ENCODE measurements around the gene PTEN. TPM values are rescaled to one million over a fixed set of nuclear protein-coding genes. Genes with fewer than 3 reads are reported as not detected.

The PTEN gene
- total and polyA plus RNA-seq, 9 of the 15 experiments (the other 6 are each of a cell fraction or from before 2014, with no cell fraction given), result 8.4 to 56.9 (median 22.2) TPM

DNA sequence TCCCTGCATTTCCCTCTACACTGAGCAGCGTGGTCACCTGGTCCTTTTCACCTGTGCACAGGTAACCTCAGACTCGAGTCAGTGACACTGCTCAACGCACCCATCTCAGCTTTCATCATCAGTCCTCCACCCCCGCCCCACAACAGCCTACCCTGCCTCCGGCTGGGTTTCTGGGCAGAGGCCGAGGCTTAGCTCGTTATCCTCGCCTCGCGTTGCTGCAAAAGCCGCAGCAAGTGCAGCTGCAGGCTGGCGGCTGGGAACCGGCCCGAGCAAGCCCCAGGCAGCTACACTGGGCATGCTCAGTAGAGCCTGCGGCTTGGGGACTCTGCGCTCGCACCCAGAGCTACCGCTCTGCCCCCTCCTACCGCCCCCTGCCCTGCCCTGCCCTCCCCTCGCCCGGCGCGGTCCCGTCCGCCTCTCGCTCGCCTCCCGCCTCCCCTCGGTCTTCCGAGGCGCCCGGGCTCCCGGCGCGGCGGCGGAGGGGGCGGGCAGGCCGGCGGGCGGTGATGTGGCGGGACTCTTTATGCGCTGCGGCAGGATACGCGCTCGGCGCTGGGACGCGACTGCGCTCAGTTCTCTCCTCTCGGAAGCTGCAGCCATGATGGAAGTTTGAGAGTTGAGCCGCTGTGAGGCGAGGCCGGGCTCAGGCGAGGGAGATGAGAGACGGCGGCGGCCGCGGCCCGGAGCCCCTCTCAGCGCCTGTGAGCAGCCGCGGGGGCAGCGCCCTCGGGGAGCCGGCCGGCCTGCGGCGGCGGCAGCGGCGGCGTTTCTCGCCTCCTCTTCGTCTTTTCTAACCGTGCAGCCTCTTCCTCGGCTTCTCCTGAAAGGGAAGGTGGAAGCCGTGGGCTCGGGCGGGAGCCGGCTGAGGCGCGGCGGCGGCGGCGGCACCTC, at the start of gene PTEN, which contains the start of gene KLLN (continued):
- TF ChIP-seq, protein P1, sequence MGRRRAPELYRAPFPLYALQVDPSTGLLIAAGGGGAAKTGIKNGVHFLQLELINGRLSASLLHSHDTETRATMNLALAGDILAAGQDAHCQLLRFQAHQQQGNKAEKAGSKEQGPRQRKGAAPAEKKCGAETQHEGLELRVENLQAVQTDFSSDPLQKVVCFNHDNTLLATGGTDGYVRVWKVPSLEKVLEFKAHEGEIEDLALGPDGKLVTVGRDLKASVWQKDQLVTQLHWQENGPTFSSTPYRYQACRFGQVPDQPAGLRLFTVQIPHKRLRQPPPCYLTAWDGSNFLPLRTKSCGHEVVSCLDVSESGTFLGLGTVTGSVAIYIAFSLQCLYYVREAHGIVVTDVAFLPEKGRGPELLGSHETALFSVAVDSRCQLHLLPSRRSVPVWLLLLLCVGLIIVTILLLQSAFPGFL (CRISPR knock-in tag; IDR thresholded peaks at IDR 0.05), result no peak
- TF ChIP-seq POLR2AphosphoS5 (IDR thresholded peaks at IDR 0.05; ENCODE audit: control insufficient read depth, insufficient read depth, low read depth, low read length), result peak; percentile 54
- TF ChIP-seq ELF2 (CRISPR knock-in tag; IDR thresholded peaks at IDR 0.05), result no peak
- TF ChIP-seq, protein P2, sequence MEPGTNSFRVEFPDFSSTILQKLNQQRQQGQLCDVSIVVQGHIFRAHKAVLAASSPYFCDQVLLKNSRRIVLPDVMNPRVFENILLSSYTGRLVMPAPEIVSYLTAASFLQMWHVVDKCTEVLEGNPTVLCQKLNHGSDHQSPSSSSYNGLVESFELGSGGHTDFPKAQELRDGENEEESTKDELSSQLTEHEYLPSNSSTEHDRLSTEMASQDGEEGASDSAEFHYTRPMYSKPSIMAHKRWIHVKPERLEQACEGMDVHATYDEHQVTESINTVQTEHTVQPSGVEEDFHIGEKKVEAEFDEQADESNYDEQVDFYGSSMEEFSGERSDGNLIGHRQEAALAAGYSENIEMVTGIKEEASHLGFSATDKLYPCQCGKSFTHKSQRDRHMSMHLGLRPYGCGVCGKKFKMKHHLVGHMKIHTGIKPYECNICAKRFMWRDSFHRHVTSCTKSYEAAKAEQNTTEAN (CRISPR knock-in tag; IDR thresholded peaks at IDR 0.05), result no peak
- 0 out of 4 replicates have a peak, but pooled peaks of 1 of the 2 experiments have one; percentile 50 for TF ChIP-seq SIN3A (IDR thresholded peaks at IDR 0.05; ENCODE audit: borderline replicate concordance in 2 of 2, control insufficient read depth in 1 of 2, low read depth in 2 of 2, low read length in 2 of 2)
- no peak for TF ChIP-seq XRCC3 (IDR thresholded peaks at IDR 0.05)
- TF ChIP-seq, protein P3, sequence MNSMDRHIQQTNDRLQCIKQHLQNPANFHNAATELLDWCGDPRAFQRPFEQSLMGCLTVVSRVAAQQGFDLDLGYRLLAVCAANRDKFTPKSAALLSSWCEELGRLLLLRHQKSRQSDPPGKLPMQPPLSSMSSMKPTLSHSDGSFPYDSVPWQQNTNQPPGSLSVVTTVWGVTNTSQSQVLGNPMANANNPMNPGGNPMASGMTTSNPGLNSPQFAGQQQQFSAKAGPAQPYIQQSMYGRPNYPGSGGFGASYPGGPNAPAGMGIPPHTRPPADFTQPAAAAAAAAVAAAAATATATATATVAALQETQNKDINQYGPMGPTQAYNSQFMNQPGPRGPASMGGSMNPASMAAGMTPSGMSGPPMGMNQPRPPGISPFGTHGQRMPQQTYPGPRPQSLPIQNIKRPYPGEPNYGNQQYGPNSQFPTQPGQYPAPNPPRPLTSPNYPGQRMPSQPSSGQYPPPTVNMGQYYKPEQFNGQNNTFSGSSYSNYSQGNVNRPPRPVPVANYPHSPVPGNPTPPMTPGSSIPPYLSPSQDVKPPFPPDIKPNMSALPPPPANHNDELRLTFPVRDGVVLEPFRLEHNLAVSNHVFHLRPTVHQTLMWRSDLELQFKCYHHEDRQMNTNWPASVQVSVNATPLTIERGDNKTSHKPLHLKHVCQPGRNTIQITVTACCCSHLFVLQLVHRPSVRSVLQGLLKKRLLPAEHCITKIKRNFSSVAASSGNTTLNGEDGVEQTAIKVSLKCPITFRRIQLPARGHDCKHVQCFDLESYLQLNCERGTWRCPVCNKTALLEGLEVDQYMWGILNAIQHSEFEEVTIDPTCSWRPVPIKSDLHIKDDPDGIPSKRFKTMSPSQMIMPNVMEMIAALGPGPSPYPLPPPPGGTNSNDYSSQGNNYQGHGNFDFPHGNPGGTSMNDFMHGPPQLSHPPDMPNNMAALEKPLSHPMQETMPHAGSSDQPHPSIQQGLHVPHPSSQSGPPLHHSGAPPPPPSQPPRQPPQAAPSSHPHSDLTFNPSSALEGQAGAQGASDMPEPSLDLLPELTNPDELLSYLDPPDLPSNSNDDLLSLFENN (IDR thresholded peaks at IDR 0.05; ENCODE audit: low read depth in 2 of 2, low read length in 2 of 2), result peak in 1 of 2 experiments; percentile 30; a peak in 1 of 4 replicates
- peak; percentile 64; the same call in 1 of the 2 replicates for TF ChIP-seq CTBP1 (IDR thresholded peaks at IDR 0.05; ENCODE audit: borderline replicate concordance)
- TF ChIP-seq ZBED1 (IDR thresholded peaks at IDR 0.05), result no peak; the same call in 1 of the 2 replicates
- no peak for TF ChIP-seq CBX2 (IDR thresholded peaks at IDR 0.05; ENCODE audit: insufficient read depth, low read length, poor library complexity, severe bottlenecking)

All from K562 (cell line).